ENCODE results near the gene STK35. TPM values are rescaled to one million over a fixed set of nuclear protein-coding genes. Genes with fewer than 3 reads are reported as not detected.

STK35 gene
- total RNA-seq (2014; rRNA removed): 16.4 and 16.6 TPM in 2 replicates
- polyA plus RNA-seq (2012): 5.3 TPM

- peak; percentile 69 for DNase-seq (ENCODE audit: low read depth)
These were observed at the start of gene STK35 for GRCh38 chr20:2101057-2101864. STK35 (plus strand) TSS chr20:2101827; CDS start chr20:2101882, 55 bp downstream.

GRCh38 chr20:2051946-2052345 is 49.7 kb upstream of the STK35 start:
- no peak for DNase-seq (ENCODE audit: low read depth)

- DNase-seq (ENCODE audit: low read depth): no peak
These were observed 48.9 kb upstream of the STK35 start for GRCh38 chr20:2052741-2053140.

- DNase-seq (ENCODE audit: low read depth): no peak
These were observed 48.0 kb upstream of the STK35 start for GRCh38 chr20:2053615-2054014.

GRCh38 chr20:2054911-2055310 is 46.7 kb upstream of the STK35 start:
- no peak for DNase-seq (ENCODE audit: low read depth)

- DNase-seq (ENCODE audit: low read depth): no peak
These were observed 42.2 kb upstream of the STK35 start for GRCh38 chr20:2059411-2059810.

- no peak for DNase-seq (ENCODE audit: low read depth)
These were observed 36.5 kb upstream of the STK35 start for GRCh38 chr20:2065099-2065498.

- no peak for DNase-seq (ENCODE audit: low read depth)
These were observed 35.0 kb upstream of the STK35 start for GRCh38 chr20:2066461-2067122.

- no peak for DNase-seq (ENCODE audit: low read depth)
These were observed 20.9 kb upstream of the STK35 start for GRCh38 chr20:2080532-2081224.

GRCh38 chr20:2084703-2085102 is 16.9 kb upstream of the STK35 start:
- DNase-seq (ENCODE audit: low read depth): peak; percentile 13

GRCh38 chr20:2086177-2086979 is 15.2 kb upstream of the STK35 start:
- peak; percentile 7 for DNase-seq (ENCODE audit: low read depth)

- no peak for DNase-seq (ENCODE audit: low read depth)
These were observed 14.6 kb upstream of the STK35 start for GRCh38 chr20:2086980-2087377.

GRCh38 chr20:2088891-2089290 is 12.7 kb upstream of the STK35 start:
- DNase-seq (ENCODE audit: low read depth): no peak

- no peak for DNase-seq (ENCODE audit: low read depth)
These were observed 12.2 kb upstream of the STK35 start for GRCh38 chr20:2089447-2089846.

GRCh38 chr20:2093159-2093781 is 8.4 kb upstream of the STK35 start:
- no peak for DNase-seq (ENCODE audit: low read depth)

GRCh38 chr20:2093883-2094282 is 7.7 kb upstream of the STK35 start:
- DNase-seq (ENCODE audit: low read depth): no peak

- peak; percentile 91 for DNase-seq (ENCODE audit: low read depth)
These were observed 398 bp downstream of the STK35 start for GRCh38 chr20:2101865-2102584.

GRCh38 chr20:2102585-2103460 is 1.2 kb downstream of the STK35 start:
- DNase-seq (ENCODE audit: low read depth): peak; percentile 84

GRCh38 chr20:2103461-2104153 is 2.0 kb downstream of the STK35 start:
- DNase-seq (ENCODE audit: low read depth): no peak
